ENCODE measurements around the gene NLRC5.

NLRC5 gene, protein sequence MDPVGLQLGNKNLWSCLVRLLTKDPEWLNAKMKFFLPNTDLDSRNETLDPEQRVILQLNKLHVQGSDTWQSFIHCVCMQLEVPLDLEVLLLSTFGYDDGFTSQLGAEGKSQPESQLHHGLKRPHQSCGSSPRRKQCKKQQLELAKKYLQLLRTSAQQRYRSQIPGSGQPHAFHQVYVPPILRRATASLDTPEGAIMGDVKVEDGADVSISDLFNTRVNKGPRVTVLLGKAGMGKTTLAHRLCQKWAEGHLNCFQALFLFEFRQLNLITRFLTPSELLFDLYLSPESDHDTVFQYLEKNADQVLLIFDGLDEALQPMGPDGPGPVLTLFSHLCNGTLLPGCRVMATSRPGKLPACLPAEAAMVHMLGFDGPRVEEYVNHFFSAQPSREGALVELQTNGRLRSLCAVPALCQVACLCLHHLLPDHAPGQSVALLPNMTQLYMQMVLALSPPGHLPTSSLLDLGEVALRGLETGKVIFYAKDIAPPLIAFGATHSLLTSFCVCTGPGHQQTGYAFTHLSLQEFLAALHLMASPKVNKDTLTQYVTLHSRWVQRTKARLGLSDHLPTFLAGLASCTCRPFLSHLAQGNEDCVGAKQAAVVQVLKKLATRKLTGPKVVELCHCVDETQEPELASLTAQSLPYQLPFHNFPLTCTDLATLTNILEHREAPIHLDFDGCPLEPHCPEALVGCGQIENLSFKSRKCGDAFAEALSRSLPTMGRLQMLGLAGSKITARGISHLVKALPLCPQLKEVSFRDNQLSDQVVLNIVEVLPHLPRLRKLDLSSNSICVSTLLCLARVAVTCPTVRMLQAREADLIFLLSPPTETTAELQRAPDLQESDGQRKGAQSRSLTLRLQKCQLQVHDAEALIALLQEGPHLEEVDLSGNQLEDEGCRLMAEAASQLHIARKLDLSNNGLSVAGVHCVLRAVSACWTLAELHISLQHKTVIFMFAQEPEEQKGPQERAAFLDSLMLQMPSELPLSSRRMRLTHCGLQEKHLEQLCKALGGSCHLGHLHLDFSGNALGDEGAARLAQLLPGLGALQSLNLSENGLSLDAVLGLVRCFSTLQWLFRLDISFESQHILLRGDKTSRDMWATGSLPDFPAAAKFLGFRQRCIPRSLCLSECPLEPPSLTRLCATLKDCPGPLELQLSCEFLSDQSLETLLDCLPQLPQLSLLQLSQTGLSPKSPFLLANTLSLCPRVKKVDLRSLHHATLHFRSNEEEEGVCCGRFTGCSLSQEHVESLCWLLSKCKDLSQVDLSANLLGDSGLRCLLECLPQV (N-terminal part only)

DNA sequence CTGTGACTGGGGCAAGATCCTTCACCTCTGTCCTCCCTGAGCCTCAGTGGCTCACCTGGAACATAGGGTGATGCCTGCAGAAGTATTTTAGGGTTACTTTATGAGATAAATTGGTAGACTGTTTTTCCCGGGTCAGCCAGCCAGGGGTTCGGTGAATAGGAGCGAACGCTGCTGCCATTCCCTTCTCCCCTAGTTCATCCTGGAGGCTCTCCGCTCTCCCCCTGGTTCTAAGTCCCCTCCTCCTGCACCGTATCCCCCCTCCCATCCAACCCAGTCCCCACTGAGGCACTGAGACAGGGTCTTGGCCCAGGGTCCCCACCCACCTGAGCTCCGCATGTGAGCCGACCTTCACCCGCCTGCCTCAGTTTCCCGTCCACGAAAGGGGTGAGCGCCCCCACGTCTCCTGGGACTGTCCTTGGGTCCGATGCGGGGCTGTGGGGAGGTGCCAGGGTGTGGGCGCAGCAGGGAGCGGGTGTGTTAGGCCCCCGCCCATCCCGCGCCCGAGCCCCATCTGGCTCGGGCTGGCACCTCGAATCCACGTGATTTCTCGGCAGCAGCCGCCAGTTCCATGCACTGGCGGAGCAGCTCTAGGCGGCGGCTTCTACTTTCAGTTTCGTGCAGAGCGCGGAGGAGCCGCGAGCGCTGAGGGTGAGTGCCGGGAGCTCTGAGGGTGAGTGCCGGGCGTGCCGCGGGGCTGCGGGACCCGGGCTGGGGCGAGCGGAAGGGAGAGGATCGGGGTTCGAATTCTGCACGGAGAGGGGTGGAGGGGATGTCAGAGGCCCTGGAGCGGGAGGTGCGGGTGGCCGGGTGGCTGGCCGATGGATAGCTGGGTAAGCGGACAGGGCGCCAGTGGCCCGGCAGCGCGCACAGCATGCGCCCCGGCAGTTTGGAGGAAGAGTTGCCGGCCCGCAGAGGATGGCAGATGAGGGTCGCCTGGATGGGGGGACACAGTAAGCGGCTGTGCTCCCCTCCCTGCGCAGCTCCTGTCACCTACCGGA, at the start of gene NLRC5:
Gene NLRC5 (plus strand): TSS at position 610 of the 998 bp plus-strand sequence. CDS start 31,156 bp downstream, outside the sequence.
- Mint-ChIP-seq H3K4me3 (peak within 1 kb of the TSS; percentile 100), H3K27me3 (peaks cover 3% of the 10 kb centered on the region), H3K9me3 (no peaks in the 10 kb centered on the region), H3K4me1 (peaks cover 72% of the 10 kb centered on the region), H3K27ac (peak within 1 kb of the TSS; percentile 100), H3K36me3 (peaks cover 80% of the 10 kb centered on the region)
- DNase-seq: peak; percentile 97
- CTCF ChIA-PET: interaction anchor here (0.6 to 3.8 kb wide), 8 partner anchors 10 to 163 kb away, joined by 3 to 18 read pairs (median 4); no protein-coding TSS in a partner anchor

DNA sequence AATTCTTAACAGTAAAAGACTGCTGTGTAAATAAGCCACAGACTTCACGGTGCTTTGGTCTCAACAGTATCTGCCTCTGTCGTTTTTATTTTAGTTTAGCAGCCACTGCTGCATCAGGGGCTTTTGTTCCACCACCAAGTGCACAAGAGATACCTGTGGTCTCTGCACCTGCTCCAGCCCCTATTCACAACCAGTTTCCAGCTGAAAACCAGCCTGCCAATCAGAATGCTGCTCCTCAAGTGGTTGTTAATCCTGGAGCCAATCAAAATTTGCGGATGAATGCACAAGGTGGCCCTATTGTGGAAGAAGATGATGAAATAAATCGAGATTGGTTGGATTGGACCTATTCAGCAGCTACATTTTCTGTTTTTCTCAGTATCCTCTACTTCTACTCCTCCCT, 49.6 kb upstream of the NLRC5 start:
- CTCF ChIA-PET: no interaction called here
- no peak for DNase-seq

DNA sequence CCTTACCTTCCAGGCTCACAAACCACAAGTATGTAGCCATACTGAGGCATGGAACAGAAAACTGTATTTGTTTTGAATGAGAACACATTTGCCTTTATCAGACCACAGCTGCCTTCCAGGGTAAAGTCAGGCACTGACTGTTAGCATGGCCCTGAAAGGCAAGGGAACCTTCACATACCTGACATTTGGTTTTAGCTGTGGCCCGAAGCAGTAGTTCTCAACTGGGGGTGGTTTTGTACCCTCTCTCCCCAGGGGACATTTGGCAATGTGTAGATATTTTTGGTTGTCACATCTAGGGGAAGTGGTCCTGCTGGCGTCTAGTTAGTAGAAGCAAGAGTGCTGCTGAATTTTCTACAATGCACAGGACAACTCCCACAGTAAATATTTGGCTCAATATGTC, 48.3 kb upstream of the NLRC5 start:
- no peaks in the 10 kb centered on the region for H3K27me3 Mint-ChIP-seq
- CTCF ChIA-PET: interaction anchor here (0.6 to 1.5 kb wide), 2 partner anchors 23 to 74 kb away, joined by 3 to 6 read pairs; no protein-coding TSS in a partner anchor
- peaks cover 72% of the 10 kb centered on the region for H3K36me3 Mint-ChIP-seq
- H3K4me3 Mint-ChIP-seq: no peak overlapping the region
- no peak overlapping the region for H3K27ac Mint-ChIP-seq
- peaks cover 65% of the 10 kb centered on the region for H3K4me1 Mint-ChIP-seq
- DNase-seq: no peak
- no peaks in the 10 kb centered on the region for H3K9me3 Mint-ChIP-seq

More for the DNA sequence above, 49.6 kb upstream of the NLRC5 start:
- Mint-ChIP-seq H3K36me3 (peaks cover 81% of the 10 kb centered on the region), H3K9me3 (no peaks in the 10 kb centered on the region), H3K27ac (peak overlapping the region; percentile 94), H3K4me3 (no peak overlapping the region), H3K27me3 (no peaks in the 10 kb centered on the region), H3K4me1 (peaks cover 72% of the 10 kb centered on the region)

DNA sequence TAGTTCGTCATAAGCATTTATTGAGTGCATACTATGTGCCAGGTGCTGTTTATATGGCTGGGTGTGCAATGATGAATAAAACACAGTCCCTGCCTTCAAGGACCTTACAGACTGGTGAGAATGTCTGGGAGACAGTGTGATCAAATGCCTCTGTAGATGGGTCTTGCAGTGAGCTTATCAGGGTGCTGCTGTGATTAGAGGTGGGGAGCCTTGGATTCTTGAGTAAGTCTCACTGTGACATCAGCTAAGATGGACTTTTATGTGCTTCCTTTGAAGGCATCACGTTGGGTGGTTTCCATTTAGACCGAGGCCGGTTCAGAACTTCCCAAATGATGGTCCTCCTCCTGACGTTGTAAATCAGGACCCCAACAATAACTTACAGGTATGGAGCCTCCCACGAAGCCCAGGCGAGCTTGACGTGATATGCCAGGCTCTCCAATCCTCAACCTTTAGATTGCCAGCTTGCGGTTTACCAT, 47.5 kb upstream of the NLRC5 start:
- H3K4me3 Mint-ChIP-seq: no peak overlapping the region
- no peaks in the 10 kb centered on the region for H3K9me3 Mint-ChIP-seq
- no peak for DNase-seq
- peaks cover 68% of the 10 kb centered on the region for H3K36me3 Mint-ChIP-seq
- H3K27me3 Mint-ChIP-seq: no peaks in the 10 kb centered on the region
- peak overlapping the region; percentile 42 for H3K27ac Mint-ChIP-seq
- CTCF ChIA-PET: interaction anchor here (0.6 to 1.5 kb wide), 4 partner anchors 9 to 244 kb away, joined by 3 to 6 read pairs (median 4); partner anchors contain the start of genes CETP, PSME3IP1 and RSPRY1
- H3K4me1 Mint-ChIP-seq: peaks cover 60% of the 10 kb centered on the region

DNA sequence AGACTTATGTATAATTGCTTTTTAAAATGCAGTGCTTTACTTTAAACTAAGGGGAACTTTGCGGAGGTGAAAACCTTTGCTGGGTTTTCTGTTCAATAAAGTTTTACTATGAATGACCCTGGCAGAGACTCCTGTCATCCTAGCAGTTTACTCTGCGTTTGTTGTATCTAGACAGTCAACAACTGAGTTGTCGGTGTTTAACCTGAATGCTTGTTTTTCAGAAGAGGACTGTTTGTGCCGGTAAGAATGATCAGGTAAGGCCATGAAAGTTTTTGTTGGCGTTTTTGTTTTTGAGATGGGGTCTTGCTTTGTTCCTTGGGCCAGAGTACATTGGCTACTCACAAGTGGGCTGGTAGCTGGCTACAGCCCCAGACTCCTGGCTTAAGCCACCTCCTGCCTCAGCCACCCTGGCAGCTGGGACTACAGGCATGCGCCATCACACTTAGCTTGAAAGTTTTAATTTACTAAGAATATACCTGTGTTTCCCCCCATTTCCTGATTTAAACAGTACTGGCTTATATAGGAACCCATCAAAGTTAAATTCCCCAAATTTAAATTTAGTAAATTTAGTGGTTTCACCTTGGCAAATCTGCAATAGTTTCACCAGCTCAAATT, 45.5 kb upstream of the NLRC5 start:
- Mint-ChIP-seq H3K4me3 (no peak overlapping the region), H3K4me1 (peaks cover 42% of the 10 kb centered on the region), H3K9me3 (no peaks in the 10 kb centered on the region), H3K27ac (no peak overlapping the region), H3K27me3 (no peaks in the 10 kb centered on the region), H3K36me3 (peaks cover 52% of the 10 kb centered on the region)
- DNase-seq: no peak
- CTCF ChIA-PET: interaction anchor here (0.6 kb wide), 1 partner anchor 24 kb away, joined by 3 read pairs; no protein-coding TSS in a partner anchor

DNA sequence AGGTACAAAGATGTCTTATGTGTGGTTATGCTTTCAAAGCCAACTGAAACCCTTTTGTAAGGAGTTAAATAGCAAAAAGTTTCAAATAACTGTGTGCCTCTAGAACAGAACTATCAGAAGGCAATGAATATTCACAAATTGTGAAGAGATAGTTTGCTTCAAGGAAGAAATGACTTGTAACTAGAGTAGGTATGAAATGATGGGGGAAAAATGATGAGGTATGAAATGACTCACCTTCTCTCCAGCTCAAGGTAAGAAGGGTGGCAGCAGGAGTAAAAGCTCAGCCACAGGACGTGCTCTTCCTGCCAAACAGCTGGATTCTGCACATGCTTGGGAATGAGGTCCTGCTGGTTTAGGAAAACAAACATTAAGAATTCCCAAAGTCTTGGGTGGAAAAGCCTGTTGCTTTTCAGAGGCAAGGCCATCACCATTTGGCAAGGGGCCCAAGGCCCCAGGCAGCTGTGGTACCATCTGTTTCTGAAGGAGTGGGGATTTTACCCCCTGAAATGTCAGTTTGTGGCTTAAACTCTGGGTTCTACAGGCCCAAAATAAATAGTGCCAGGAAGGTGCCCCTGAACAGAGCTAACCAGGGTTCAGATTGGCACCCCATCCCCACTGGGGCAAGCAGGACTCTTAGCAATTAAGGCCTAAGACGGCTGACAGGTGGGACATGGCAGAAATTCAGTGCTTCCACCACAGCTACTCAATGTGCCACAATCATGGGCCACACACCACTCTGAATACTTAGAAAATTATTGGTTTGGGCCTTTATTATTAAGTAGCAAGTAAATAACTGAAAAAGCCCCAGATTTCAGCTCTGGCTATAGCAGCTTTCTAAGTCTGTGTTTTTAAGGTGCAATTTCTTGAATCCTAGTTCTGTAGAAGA, 44.2 kb upstream of the NLRC5 start:
- Mint-ChIP-seq H3K27ac (peak overlapping the region; percentile 2), H3K9me3 (no peaks in the 10 kb centered on the region), H3K27me3 (no peaks in the 10 kb centered on the region), H3K4me1 (peaks cover 31% of the 10 kb centered on the region), H3K4me3 (no peak overlapping the region), H3K36me3 (peaks cover 41% of the 10 kb centered on the region)
- CTCF ChIA-PET: interaction anchor here (0.7 to 1.5 kb wide), 5 partner anchors 10 to 152 kb away, joined by 3 to 4 read pairs (median 4); partner anchors contain the start of gene SLC12A3
- DNase-seq: no peak

DNA sequence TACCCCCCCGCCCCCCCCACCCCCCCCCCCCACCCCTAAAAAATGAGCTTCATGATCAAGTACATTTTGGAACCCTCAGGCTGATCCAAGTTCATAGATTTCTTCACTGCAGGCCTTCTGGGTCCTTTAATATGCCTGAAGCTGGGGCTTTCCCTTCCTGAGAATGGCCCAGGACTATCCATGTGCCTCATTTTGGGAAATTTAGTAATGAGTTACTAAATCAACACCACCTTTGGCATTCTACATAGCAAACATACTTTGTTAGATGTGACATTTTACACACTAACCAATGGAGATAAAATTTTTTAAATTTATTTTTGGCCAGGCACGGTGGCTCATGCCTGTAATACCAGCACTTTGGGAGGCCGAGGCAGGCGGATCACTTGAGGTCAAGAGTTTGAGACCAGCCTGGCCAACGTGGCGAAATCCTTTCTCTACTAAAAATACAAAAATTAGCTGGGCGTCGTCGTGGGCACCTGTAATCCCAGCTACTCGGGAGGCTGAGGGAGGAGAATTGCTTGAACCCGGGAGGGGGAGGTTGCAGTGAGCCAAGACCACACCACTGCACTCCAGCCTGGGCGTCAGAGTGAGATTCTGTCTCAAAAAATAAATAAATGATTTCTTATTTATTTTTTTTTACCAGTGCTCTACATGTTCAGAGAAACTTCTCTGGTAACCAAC, 43.4 kb upstream of the NLRC5 start:
- peaks cover 32% of the 10 kb centered on the region for H3K4me1 Mint-ChIP-seq
- H3K27ac Mint-ChIP-seq: no peak overlapping the region
- H3K36me3 Mint-ChIP-seq: peaks cover 36% of the 10 kb centered on the region
- H3K4me3 Mint-ChIP-seq: no peak overlapping the region
- no peak for DNase-seq
- H3K27me3 Mint-ChIP-seq: no peaks in the 10 kb centered on the region
- CTCF ChIA-PET: interaction anchor here (0.7 to 1.5 kb wide), 5 partner anchors 9 to 153 kb away, joined by 3 to 4 read pairs (median 4); partner anchors contain the start of gene SLC12A3
- H3K9me3 Mint-ChIP-seq: no peaks in the 10 kb centered on the region

DNA sequence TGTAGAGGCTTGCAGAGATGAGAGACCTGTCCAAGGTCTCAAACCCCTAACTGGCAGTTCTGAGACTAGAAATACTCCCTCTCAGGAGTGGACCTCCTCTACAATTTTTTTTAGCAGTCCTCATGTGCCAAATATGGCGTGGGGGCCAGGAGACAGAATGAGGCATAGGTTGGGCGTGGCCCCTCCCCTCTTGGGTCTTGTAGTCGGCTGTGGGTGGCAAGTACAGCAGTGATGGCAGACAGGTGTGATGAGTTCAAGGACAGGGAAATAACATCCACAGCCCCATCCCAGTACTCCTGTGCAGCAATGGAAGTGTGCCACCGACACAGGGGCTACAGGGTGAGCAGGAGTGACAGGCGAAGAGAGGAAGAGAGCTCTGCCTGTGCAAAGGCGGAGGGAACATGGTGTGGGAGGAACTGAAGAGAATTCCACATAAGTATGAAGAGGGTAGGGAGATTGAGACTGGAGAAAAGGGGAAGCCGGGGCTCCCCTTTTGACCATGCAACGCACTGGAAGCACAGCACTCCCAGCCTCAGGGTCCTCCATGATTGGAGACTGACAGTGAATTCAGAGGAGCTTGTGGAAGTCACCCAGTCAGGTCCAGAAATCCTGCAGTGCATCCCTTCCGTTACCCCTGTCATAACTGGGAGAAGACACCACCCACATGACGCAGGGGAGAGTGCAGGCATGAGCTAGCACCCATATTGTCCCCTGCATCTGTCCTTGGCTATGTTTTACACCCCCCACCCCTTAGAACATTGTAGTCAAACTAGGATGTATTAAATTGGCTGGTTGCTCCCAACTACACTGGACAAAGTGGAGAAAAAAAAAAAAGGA, 42.4 kb upstream of the NLRC5 start:
- Mint-ChIP-seq H3K4me3 (no peak overlapping the region), H3K36me3 (peaks cover 30% of the 10 kb centered on the region), H3K4me1 (peaks cover 32% of the 10 kb centered on the region), H3K27ac (peak overlapping the region; percentile 76), H3K9me3 (no peaks in the 10 kb centered on the region), H3K27me3 (no peaks in the 10 kb centered on the region)
- CTCF ChIA-PET: interaction anchor here (0.9 to 2.1 kb wide), 4 partner anchors 18 to 154 kb away, joined by 5 to 6 read pairs (median 6); no protein-coding TSS in a partner anchor
- no peak for DNase-seq

DNA sequence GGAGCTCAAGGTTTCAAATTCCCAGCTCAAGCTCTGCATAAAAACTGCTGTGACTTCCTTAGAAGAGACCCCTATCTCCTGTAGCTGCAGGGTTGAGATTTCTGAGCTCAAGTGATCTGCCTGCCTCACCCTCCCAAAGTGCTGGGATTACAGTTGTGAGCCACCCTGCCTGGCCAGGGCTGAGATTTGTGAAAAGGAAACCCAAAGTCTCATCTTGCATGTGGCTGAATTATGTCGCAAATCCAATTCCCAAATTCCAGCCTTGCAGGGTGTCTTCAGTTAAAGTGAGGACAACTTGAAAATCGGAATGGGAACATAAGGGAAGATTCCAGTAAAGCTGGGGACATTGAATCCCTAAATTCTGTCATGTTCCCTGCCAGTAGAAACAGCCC, 41.8 kb upstream of the NLRC5 start:
- no peaks in the 10 kb centered on the region for H3K27me3 Mint-ChIP-seq
- CTCF ChIA-PET: interaction anchor here (0.9 to 2.1 kb wide), 4 partner anchors 17 to 154 kb away, joined by 5 to 6 read pairs (median 6); no protein-coding TSS in a partner anchor
- H3K9me3 Mint-ChIP-seq: no peaks in the 10 kb centered on the region
- peaks cover 30% of the 10 kb centered on the region for H3K4me1 Mint-ChIP-seq
- H3K27ac Mint-ChIP-seq: no peak overlapping the region
- no peak overlapping the region for H3K4me3 Mint-ChIP-seq
- peaks cover 26% of the 10 kb centered on the region for H3K36me3 Mint-ChIP-seq
- DNase-seq: no peak

DNA sequence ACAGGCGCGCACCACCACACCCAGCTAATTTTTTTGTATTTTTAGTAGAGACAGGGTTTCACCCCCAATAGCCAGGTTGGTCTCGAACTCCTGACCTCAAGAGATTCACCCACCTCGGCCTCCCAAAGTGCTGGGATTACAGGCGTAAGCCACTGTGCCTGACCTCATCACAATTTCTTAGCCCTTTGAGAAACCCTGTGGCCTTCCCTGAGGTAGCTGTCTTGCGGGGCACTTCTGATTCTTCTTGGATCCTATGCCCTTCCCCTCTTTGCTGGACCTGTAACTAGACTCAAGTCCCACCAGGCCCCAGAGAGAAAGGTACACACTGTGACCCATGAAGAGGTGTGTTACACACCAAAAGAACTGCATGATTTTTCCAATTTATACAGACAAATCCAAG, 41.1 kb upstream of the NLRC5 start:
- Mint-ChIP-seq H3K36me3 (peaks cover 20% of the 10 kb centered on the region), H3K9me3 (no peaks in the 10 kb centered on the region), H3K4me1 (peaks cover 26% of the 10 kb centered on the region), H3K27ac (no peak overlapping the region), H3K4me3 (no peak overlapping the region), H3K27me3 (no peaks in the 10 kb centered on the region)
- CTCF ChIA-PET: interaction anchor here (0.9 to 2.1 kb wide), 4 partner anchors 16 to 155 kb away, joined by 5 to 6 read pairs (median 6); no protein-coding TSS in a partner anchor
- no peak for DNase-seq
